Uterus (tissue), 2 donors: ENCODE results near the gene FBXL13.

ENCODE experiments used
- POLR2A ChIP-seq, 2 donors: fragments of 450-650 bp; IDR thresholded peaks; one replicate each; pipeline ENCODE4 v1.6.1; 2016; ENCODE audit warnings: antibody characterized with exemption in 2 of 2, mild to moderate bottlenecking in 1 of 2, moderate library complexity in 1 of 2
- TF ChIP-seq, protein P1 (sequence below), 4 experiments: fragments of 200-600 bp in 2 of 4; fragments of 450-650 bp in 2 of 4; sonication (generic) in 2 of 4; IDR thresholded peaks; one replicate each; pipeline ENCODE4 v1.5.1; 2016 to 2019; ENCODE audit warnings: antibody characterized with exemption in 4 of 4, mild to moderate bottlenecking in 2 of 4, moderate library complexity in 1 of 4

DNA sequence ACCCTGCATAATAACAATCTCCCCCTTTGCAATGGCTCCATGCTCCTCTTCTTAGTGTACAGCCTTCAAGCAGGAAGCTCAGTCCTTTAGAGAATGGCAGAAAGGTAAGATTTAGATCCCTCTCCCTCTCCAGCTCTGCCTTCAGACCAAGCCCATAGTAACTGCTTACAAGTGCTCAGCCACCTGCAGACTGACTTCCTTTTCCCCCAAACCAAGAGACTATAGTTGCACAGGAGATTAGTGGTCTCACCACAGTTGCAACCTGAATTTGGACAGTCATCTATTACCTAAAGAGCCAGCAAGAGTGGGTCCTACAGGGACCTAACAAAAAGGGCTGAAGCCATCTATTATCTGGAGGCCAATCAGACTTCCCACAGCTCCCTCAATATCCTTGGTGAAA, 16.5 kb downstream of the FBXL13 start:
- no peak for TF ChIP-seq POLR2A (IDR thresholded peaks at IDR 0.05)
- TF ChIP-seq, protein P1, sequence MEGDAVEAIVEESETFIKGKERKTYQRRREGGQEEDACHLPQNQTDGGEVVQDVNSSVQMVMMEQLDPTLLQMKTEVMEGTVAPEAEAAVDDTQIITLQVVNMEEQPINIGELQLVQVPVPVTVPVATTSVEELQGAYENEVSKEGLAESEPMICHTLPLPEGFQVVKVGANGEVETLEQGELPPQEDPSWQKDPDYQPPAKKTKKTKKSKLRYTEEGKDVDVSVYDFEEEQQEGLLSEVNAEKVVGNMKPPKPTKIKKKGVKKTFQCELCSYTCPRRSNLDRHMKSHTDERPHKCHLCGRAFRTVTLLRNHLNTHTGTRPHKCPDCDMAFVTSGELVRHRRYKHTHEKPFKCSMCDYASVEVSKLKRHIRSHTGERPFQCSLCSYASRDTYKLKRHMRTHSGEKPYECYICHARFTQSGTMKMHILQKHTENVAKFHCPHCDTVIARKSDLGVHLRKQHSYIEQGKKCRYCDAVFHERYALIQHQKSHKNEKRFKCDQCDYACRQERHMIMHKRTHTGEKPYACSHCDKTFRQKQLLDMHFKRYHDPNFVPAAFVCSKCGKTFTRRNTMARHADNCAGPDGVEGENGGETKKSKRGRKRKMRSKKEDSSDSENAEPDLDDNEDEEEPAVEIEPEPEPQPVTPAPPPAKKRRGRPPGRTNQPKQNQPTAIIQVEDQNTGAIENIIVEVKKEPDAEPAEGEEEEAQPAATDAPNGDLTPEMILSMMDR (IDR thresholded peaks at IDR 0.05): no peak
